SKM-1 (cell line): ENCODE measurements around the gene RNF8.
"Not testable (repeated sequence)": the region's sequence is repeated elsewhere in the genome, so short reads cannot be mapped to it uniquely, and the experiment has no call there.

Experiments
- DNase-seq: peaks from one replicate; lab custom pipeline; 2025; ENCODE audit not compliant: unreplicated experiment; lab: John Stamatoyannopoulos, UW

The RNF8 gene

GRCh38 chr6:37393381-37393929 lies 39.7 kb downstream of the RNF8 start:
- DNase-seq: no peak

- no peak for DNase-seq
These were observed 42.9 kb downstream of the RNF8 start for GRCh38 chr6:37396571-37397180.

DNA sequence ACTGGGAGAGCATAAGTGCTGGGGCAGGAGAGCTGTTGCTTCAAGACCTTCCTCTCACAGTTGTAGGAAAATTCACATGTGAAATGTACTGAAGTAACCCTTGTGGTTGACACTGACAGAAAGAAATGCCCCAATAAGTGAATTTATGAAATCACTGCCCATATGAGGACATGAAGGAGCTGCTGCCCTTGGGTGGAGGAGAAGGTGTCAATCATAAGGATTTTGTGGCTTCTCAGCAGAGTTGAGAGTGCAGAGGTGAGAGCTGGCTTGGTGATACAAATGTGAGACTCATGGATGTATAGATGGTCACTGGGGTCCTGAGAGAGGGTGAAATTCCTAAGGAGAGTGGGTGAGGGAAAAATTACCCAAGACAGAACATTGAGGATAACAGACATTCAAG lies 45.3 kb downstream of the RNF8 start:
- DNase-seq: peak; percentile 3

- no peak for DNase-seq
These were observed 46.2 kb downstream of the RNF8 start for GRCh38 chr6:37399795-37400490.

- DNase-seq: not testable (repeated sequence)
These were observed 47.9 kb downstream of the RNF8 start for GRCh38 chr6:37401658-37402057.

- no peak for DNase-seq
These were observed 53.1 kb downstream of the RNF8 start for GRCh38 chr6:37406726-37407341.

DNA sequence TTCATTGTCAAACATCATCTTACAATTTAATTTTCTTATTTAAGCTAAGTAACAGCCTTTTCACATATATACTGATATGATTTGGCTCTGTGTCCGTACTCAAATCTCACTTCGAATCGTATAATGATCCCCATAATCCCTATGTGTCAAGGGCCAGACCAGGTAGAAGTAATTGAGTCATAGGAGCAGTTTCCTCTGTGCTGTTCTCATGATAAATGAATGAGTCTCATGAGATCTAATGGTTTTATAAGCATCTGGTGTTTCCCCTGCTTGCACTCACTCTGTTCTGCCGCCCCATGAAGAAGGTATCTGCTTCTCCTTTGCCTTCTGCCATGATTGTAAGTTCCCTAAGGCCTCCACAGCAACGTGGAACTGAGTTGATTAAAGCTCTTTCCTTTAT lies 54.2 kb downstream of the RNF8 start:
- DNase-seq: no peak

DNA sequence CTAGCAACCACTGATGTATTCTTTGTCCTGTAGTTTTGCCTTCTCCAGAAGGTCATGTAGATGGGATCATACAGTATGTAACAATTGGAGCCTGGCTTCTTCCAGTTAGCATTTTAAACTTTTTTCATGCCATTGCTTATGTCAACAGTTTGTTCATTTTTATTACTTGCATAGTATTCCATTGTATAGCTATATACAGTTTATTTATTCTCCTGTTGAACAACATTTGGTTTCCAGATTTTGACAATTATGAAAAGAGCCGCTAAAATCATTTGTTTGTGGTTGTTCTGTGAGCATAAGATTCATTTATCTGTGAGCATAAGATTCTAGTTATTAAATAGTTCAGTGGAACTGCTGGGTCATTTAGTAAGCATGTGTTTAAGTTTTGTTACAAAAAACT lies 55.7 kb downstream of the RNF8 start:
- DNase-seq: no peak

DNA sequence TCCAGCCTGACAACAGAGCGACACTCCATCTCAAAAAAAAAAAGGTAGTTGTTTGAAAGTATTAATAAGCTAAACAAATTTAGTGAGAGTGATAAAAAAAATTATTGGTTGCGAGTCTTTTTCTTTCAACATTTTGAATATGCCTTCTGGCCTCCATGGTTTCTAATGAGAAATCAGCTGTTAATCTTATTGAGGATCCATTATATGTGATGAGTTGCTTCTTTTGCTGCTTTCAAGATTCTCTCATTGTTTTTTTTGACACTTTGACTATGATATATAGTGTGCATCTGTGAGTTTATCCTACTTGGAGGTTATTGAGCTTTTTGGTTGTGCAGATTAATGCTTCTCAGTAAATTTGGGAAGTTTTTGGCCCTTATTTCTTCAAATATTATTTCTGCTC lies 63.6 kb downstream of the RNF8 start:
- DNase-seq: no peak

GRCh38 chr6:37418722-37419121 lies 64.9 kb downstream of the RNF8 start:
- no peak for DNase-seq

DNA sequence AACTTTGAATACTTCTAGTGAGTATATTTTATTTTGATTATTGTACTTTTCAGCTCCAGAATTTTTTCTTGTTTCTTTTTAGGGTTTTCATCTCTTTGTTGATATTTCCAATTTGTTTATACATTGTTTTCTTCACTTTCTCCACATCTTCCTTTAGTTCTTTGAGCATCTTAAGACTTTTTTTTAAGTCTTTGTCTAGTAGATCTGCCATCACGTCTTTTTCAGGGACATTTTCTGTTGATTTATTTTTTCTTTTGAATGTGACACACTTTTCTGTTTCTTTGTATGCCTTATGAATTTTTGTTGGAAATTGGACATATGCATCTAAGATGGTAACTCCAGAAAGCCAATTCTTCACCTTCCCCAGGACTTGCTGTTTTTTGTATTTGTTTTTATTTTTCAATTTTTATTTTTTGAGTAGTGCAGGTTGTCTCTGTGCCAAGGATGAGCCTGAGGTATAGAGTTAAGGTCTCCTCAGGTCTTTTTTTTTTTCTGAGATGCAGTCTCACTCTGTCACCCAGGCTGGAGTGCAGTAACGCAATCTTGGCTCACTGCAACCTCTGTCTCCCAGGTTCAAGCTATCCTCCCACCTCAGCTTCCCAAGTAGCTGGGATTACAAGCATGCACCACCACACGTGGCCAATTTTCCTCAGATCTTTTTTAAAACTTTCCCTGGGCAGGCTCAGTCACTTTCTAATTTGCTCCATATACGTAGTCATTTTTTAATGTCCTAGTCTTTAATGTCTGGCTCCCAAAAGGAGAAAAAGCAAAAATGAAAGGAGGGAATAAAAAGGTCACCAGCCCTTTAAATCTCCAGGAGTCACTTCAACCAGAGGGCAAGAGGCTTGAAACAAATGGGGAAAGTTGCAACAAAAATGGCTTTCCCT lies 72.5 kb downstream of the RNF8 start:
- no peak for DNase-seq

DNA sequence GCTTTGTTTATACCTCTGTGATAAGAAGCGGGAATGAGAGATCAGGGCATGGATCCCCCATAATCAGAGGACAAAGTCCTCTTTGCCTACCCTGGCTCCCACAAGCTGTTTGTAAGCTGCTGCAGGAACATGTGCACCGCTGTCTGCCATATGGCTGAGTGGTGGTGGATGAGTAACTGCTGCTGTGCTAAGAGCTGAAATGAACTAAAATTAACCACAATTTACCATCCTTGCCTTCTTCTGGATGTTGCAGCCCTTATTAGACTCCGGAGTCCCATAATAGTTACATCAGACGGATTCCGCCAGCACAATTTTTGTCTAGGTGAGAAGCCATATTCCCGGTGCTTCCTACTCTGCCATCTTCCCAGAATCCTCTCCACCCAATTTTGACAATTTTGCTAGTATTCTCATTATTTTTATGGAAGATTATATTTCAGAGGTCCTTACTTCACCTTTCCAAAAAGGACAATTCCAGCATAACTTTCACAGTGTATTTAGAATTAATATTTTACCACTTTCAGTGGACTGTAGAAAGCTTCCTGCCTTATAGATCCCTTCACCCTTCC lies 73.2 kb downstream of the RNF8 start:
- no peak for DNase-seq

DNA sequence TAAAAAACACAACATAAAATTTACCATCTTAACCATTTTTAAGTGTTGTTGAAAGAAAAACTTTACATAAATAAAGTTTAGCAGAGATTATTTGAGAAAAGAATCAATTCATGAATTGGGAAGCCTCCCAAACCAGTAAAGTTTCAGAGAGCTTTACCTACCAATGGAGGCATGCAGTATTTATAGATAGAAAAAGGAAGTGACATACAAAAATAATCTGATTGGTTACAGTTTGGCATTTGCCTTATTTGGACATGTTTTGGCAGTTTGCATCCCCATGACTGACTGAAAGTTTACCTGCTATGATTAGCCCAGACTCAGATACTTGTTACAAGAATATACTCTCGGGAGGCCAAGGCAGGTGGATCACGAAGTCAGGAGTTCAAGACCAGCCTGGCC lies 75.6 kb downstream of the RNF8 start:
- no peak for DNase-seq

GRCh38 chr6:37432590-37432915 lies 78.8 kb downstream of the RNF8 start:
- DNase-seq: no peak

- DNase-seq: peak; percentile 73
These were observed 79.3 kb downstream of the RNF8 start, which contains the start of gene CMTR1 for GRCh38 chr6:37432916-37433656. CMTR1 (plus strand) TSS chr6:37433221; CDS start chr6:37435630, 2,409 bp downstream.

GRCh38 chr6:37433657-37434271 lies 80.0 kb downstream of the RNF8 start:
- no peak for DNase-seq

DNA sequence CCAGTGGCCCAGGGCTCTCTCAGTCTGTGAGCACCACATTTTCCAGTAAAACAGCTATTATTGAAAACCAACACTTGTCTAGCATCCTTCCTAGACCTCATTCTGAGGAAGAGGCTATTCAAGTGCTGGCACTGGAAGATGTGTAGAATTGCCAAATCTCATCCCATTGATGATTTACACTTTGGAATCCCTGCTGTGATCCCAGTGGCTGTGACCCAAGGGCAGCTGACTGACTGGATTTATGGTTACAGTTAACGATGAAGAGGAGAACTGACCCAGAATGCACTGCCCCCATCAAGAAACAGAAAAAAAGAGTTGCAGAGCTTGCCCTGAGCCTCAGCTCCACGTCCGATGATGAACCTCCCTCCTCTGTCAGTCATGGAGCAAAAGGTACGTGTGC lies 81.6 kb downstream of the RNF8 start:
- DNase-seq: no peak

DNA sequence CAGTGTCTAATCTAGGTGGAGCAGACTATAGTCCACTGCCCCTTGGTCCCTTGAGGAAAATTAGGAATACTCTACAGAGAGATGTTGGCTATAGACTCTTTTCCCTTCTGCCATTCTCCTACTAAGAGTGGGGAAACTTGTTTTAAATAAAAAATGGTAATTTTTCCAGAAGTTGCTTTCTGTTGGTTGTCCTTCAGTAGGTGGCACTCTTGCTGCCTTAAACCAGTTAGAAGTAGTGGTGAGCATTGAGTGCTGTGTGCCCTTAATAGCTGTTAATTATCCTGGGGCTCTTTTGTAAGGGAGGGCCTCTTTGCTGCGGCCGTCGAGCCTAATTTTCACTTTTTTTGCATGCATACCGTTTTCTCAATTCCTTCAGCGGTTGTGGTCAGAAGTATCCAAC lies 82.0 kb downstream of the RNF8 start:
- DNase-seq: no peak

GRCh38 chr6:37438930-37439329 lies 85.1 kb downstream of the RNF8 start:
- no peak for DNase-seq

GRCh38 chr6:37441651-37442050 lies 87.9 kb downstream of the RNF8 start:
- no peak for DNase-seq
